ENCODE data around the gene LCK.

- TF ChIP-seq CTCF (conservative IDR thresholded peaks at IDR 0.05 in 1 of 2, IDR thresholded peaks at IDR 0.05 in 1 of 2; ENCODE audit: low read depth in 1 of 2, low read length in 2 of 2) (no peak), EZH2 (IDR thresholded peaks at IDR 0.05; ENCODE audit: low read length, missing control alignments) (no peak)
Measured at GRCh38 chr1:32331549-32331948, 80.5 kb downstream of the LCK start.

All from fibroblast of lung (primary cell).